Measurements from ENCODE around the gene CNR2. TPM values are rescaled to one million over a fixed set of nuclear protein-coding genes. Genes with fewer than 3 reads are reported as not detected.
A peak's percentile ranks its signal among the peaks of the same experiment; 100 is the strongest.

CNR2 gene
- total RNA-seq, 1 experiment from 2014 or later = not detected

DNA sequence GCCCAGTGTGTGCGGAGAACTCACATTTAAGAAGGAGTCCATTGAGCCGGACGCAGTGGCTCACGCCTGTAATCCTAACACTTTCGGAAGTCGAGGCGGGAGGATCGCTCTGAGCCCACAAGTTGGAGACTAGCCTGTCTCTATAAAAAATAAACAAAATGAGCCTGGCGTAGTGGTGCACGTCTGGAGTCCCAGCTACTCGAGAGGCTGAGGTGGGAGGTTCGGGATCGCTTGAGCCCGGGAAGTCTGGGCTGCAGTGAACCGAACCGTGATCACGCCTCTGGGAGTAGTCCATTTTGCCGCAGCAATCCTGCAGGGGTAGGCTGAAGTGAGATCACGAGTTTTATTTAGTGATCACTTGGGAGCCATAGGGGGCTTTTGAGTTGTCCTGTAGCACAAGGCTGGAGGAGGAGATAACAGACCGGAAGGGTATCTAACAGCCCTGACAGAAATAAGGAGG is 44.6 kb downstream of the CNR2 start:
- H2AFZ ChIP-seq (ENCODE audit: low read length) = no peak overlapping the region
- H2BK12ac ChIP-seq (ENCODE audit: insufficient read length, low read depth, low read length) = no peak overlapping the region
- H3K27me3 Mint-ChIP-seq (ENCODE audit: low read depth) = peaks cover 38% of the 10 kb centered on the region
- H2AK5ac ChIP-seq (ENCODE audit: insufficient read length, low read length) = no peak overlapping the region
- H3K36me3 Mint-ChIP-seq (ENCODE audit: insufficient read depth in 1 of 3, low read depth in 3 of 3) = peaks cover 0 to 3% (median 0%) of the 10 kb centered on the region in 3 experiments; a peak in 1 of 7 replicates
- H2BK120ac ChIP-seq (ENCODE audit: low read depth, low read length, poor library complexity, severe bottlenecking) = no peak overlapping the region
- no peaks in the 10 kb centered on the region for H3K79me1 ChIP-seq (ENCODE audit: insufficient read depth, low read depth, low read length, poor library complexity, severe bottlenecking)
- no peaks in the 10 kb centered on the region for H4K20me1 ChIP-seq (ENCODE audit: control insufficient read depth, insufficient read depth, insufficient read length)
- H3K56ac ChIP-seq (ENCODE audit: insufficient read length, low read depth, low read length) = no peak overlapping the region
- H3K27me3 ChIP-seq (ENCODE audit: insufficient read depth, low read length) = peaks cover 3% of the 10 kb centered on the region; the same call in 1 of the 2 replicates
- H2BK5ac ChIP-seq (ENCODE audit: insufficient read length, low read length) = no peak overlapping the region
- H3K4me1 ChIP-seq (ENCODE audit: insufficient read depth, low read length) = no peaks in the 10 kb centered on the region
- H2BK15ac ChIP-seq (ENCODE audit: low read depth, low read length) = no peak overlapping the region
- H3K27ac ChIP-seq (ENCODE audit: insufficient read length, low read depth, low read length) = no peak overlapping the region
- H3K14ac ChIP-seq (ENCODE audit: insufficient read depth, low read length) = no peak overlapping the region
- DNase-seq = no peak
- H3K4me2 ChIP-seq (ENCODE audit: insufficient read depth, insufficient read length, low read length) = peak overlapping the region; percentile 21
- WGBS (ENCODE audit: extremely low coverage, insufficient read length, low lambda C conversion rate) = no CpG with 5 or more reads among the region's 20 CpGs
- no peak overlapping the region for H3K23ac ChIP-seq (ENCODE audit: insufficient read length, low read depth, low read length)
- no peak overlapping the region; a peak in 1 of 7 replicates for H3K27ac Mint-ChIP-seq
- H3K4me3 Mint-ChIP-seq = peak overlapping the region; percentile 69 to 84
- H3K9ac ChIP-seq (ENCODE audit: extremely low read depth, insufficient read length, low read length) = no peak overlapping the region
- peaks cover 0 to 3% of the 10 kb centered on the region in 2 experiments; a peak in 1 of 5 replicates for H3K9me3 Mint-ChIP-seq
- no peak overlapping the region for H3T11ph ChIP-seq (ENCODE audit: low read length)
- H3K79me2 ChIP-seq (ENCODE audit: insufficient read depth, low read length) = no peaks in the 10 kb centered on the region
- TF ChIP-seq, protein P1, sequence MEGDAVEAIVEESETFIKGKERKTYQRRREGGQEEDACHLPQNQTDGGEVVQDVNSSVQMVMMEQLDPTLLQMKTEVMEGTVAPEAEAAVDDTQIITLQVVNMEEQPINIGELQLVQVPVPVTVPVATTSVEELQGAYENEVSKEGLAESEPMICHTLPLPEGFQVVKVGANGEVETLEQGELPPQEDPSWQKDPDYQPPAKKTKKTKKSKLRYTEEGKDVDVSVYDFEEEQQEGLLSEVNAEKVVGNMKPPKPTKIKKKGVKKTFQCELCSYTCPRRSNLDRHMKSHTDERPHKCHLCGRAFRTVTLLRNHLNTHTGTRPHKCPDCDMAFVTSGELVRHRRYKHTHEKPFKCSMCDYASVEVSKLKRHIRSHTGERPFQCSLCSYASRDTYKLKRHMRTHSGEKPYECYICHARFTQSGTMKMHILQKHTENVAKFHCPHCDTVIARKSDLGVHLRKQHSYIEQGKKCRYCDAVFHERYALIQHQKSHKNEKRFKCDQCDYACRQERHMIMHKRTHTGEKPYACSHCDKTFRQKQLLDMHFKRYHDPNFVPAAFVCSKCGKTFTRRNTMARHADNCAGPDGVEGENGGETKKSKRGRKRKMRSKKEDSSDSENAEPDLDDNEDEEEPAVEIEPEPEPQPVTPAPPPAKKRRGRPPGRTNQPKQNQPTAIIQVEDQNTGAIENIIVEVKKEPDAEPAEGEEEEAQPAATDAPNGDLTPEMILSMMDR (conservative IDR thresholded peaks at IDR 0.05) = no peak; the same call in 2 of the 3 replicates
- H3K18ac ChIP-seq (ENCODE audit: insufficient read length, low read depth, low read length) = no peak overlapping the region
- H4K91ac ChIP-seq (ENCODE audit: insufficient read length, low read depth, low read length) = no peak overlapping the region
- H3K4me1 Mint-ChIP-seq = peaks cover 5 to 14% of the 10 kb centered on the region in 2 experiments
- H4K5ac ChIP-seq (ENCODE audit: insufficient read length, low read depth, low read length) = no peak overlapping the region
- no peak overlapping the region for H4K8ac ChIP-seq (replicated peaks; ENCODE audit: insufficient read length, low read depth, low read length)
- H2BK20ac ChIP-seq (ENCODE audit: low read depth, low read length, poor library complexity, severe bottlenecking) = no peak overlapping the region
- H3K23me2 ChIP-seq (ENCODE audit: insufficient read length, low read depth, low read length, poor library complexity, severe bottlenecking) = peaks cover 6% of the 10 kb centered on the region
- H3K9me3 ChIP-seq (ENCODE audit: control insufficient read depth, low read depth, low read length) = no peaks in the 10 kb centered on the region
- no peak overlapping the region for H3K4ac ChIP-seq (ENCODE audit: low read depth, low read length)
